MCF 10A (cell line): ENCODE measurements around the gene PLAAT4. TPM values are rescaled to one million over a fixed set of nuclear protein-coding genes. Genes with fewer than 3 reads are reported as not detected.

ENCODE experiments used
- BruUV-seq: library from RNA; stranded (reverse); fragments of 400-500 nt; replicated peaks from 2 replicates; lab custom pipeline; 2021; lab: Mats Ljungman, UMichigan
- CTCF ChIA-PET: fragments of 300-600 bp; sonication (Branson Sonifier 250); formaldehyde crosslinking; extraction: SDS; loops from one replicate; lab custom pipeline; 2021; ENCODE audit warnings: antibody characterized with exemption, inconsistent platforms; lab: Yijun Ruan, JAX
- POLR2A ChIA-PET: fragments of 300-600, 350-650 bp; sonication (Branson Sonifier 250); formaldehyde crosslinking; extraction: SDS; loops from one replicate; lab custom pipeline; 2020; ENCODE audit warnings: antibody characterized with exemption, inconsistent platforms; lab: Yijun Ruan, JAX
- DNase-seq: peaks from one replicate; pipeline ENCODE4 v3.0.0-alpha.2; 2018; ENCODE audit not compliant: unreplicated experiment
- H3K27ac Mint-ChIP-seq: one replicate; pipeline ENCODE4 v1.8.0; 2022; ENCODE audit warnings: mild to moderate bottlenecking, low read depth, mixed read lengths; ENCODE audit not compliant: unreplicated experiment
- H3K27me3 Mint-ChIP-seq: one replicate; pipeline ENCODE4 v1.8.0; 2022; ENCODE audit warnings: mixed read lengths; ENCODE audit not compliant: insufficient read depth, unreplicated experiment
- H3K36me3 Mint-ChIP-seq: one replicate; pipeline ENCODE4 v1.8.0; 2022; ENCODE audit warnings: mild to moderate bottlenecking, moderate library complexity, mixed read lengths; ENCODE audit not compliant: insufficient read depth, unreplicated experiment
- H3K4me1 Mint-ChIP-seq: one replicate; pipeline ENCODE4 v1.8.0; 2022; ENCODE audit warnings: mixed read lengths; ENCODE audit not compliant: insufficient read depth, unreplicated experiment
- H3K4me3 Mint-ChIP-seq: one replicate; pipeline ENCODE4 v1.8.0; 2022; ENCODE audit warnings: mild to moderate bottlenecking, moderate library complexity, mixed read lengths; ENCODE audit not compliant: unreplicated experiment
- H3K9me3 Mint-ChIP-seq: one replicate; pipeline ENCODE4 v1.8.0; 2022; ENCODE audit warnings: mixed read lengths; ENCODE audit not compliant: unreplicated experiment
- intact Hi-C: fragments of 100-400 bp; cut with micrococcal nuclease; formaldehyde crosslinking; loops from 2 replicates; pipeline ENCODE4 v1.14.1; 2022
- total RNA-seq: library from RNA; stranded (reverse); gene quantifications from 2 replicates; pipeline ENCODE4 v1.2.3, GENCODE V29; 2022
- TF ChIP-seq, protein P1 (sequence below): fragments of 200-600 bp; IDR thresholded peaks from one replicate; pipeline ENCODE4 v1.8.0; 2022; ENCODE audit warnings: antibody characterized with exemption, mild to moderate bottlenecking; ENCODE audit not compliant: unreplicated experiment

Gene PLAAT4
- total RNA-seq, 1 experiment from 2014 or later, result 0.96 TPM

DNA sequence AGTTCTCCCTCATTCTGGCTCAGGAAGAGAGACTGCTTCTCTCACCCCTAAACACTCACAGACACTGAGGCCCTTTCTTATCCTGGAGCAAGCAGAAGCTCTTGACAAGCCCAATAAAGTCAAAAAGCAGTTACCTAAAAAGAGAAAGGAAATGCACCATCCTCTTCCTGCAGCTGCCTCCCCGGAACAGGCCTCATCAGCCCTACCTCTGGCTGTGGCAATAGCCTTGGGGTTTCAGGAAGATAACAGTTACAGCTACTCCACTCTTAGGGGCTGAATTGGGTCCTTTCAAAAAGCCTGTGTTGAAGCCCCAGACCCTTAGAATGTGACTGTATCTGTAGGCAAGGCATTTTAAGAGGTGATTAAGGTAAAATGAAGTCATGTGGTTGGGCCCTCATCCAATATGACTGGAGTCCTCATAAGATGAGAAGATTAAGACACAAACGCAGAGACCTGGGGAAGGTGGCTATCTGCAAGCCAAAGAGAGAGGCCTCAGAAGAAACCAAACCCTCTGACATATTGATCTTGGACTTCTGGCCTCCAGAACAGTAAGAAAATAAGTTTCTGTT lies 34.3 kb upstream of the PLAAT4 start:
- POLR2A ChIA-PET, result no interaction called here
- H3K36me3 Mint-ChIP-seq, result no peaks in the 10 kb centered on the region

DNA sequence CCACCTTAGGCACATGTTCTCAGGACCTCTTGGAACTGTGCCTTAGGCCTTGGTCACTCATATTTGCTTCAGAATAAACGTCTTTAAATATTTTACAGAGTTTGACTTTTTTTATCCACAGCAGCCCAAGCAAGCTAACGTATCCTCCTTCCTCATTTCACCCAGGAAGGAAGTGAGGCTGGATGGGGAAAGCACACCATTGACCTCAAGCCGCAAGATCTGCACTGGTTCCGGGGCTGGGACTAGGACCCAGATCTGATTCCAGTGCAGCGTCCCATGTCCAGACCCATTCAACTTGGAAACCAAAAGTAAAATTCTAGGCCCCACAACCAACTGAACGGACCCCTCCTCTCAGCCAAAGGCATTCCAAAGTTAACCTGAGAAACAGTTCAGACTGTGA lies 33.1 kb upstream of the PLAAT4 start:
- TF ChIP-seq, protein P1, sequence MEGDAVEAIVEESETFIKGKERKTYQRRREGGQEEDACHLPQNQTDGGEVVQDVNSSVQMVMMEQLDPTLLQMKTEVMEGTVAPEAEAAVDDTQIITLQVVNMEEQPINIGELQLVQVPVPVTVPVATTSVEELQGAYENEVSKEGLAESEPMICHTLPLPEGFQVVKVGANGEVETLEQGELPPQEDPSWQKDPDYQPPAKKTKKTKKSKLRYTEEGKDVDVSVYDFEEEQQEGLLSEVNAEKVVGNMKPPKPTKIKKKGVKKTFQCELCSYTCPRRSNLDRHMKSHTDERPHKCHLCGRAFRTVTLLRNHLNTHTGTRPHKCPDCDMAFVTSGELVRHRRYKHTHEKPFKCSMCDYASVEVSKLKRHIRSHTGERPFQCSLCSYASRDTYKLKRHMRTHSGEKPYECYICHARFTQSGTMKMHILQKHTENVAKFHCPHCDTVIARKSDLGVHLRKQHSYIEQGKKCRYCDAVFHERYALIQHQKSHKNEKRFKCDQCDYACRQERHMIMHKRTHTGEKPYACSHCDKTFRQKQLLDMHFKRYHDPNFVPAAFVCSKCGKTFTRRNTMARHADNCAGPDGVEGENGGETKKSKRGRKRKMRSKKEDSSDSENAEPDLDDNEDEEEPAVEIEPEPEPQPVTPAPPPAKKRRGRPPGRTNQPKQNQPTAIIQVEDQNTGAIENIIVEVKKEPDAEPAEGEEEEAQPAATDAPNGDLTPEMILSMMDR, result no peak
- Mint-ChIP-seq H3K9me3 (peaks cover 8% of the 10 kb centered on the region), H3K27me3 (no peaks in the 10 kb centered on the region), H3K4me1 (no peaks in the 10 kb centered on the region), H3K4me3 (no peak overlapping the region), H3K27ac (no peak overlapping the region), H3K36me3 (no peaks in the 10 kb centered on the region)
- intact Hi-C loops, result no loop called here
- ChIA-PET CTCF (interaction anchor here (1.5 kb wide), 1 partner anchor 25 kb away, joined by 4 read pairs; no protein-coding TSS in a partner anchor), POLR2A (no interaction called here)
- DNase-seq, result no peak
- no TSS peak for BruUV-seq

More for the DNA sequence above, 34.3 kb upstream of the PLAAT4 start:
- CTCF ChIA-PET, result no interaction called here
- no TSS peak for BruUV-seq
- no peak overlapping the region for H3K27ac Mint-ChIP-seq
- no peaks in the 10 kb centered on the region for H3K4me1 Mint-ChIP-seq
- intact Hi-C loops, result no loop called here
- TF ChIP-seq, protein P1, result no peak
- DNase-seq, result no peak
- no peaks in the 10 kb centered on the region for H3K27me3 Mint-ChIP-seq
- peaks cover 8% of the 10 kb centered on the region for H3K9me3 Mint-ChIP-seq
- no peak overlapping the region for H3K4me3 Mint-ChIP-seq

DNA sequence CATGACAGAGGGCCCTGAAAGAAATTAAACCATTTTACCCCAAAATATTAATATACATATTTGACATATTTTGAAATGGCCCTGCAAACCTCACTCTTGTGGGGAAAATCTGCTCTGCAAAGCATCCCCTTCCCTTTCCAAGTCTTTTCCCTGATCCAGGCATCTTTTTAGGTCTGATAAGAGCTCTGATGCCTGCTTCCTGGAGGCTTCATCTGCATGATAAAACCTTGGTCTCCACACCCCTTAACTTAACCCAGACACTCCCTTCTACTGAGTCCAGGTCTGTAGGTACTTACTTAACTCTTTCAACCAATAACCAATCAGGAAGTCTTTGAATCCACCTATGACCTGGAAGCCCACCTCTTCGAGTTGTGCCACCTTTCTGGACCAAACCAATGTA lies 32.6 kb upstream of the PLAAT4 start:
- ChIA-PET POLR2A (interaction anchor here (0.7 kb wide), 1 partner anchor 38 kb away, joined by 3 read pairs; no protein-coding TSS in a partner anchor), CTCF (interaction anchor here (0.6 to 1.5 kb wide), 2 partner anchors 25 to 529 kb away, joined by 3 to 4 read pairs; no protein-coding TSS in a partner anchor)

DNA sequence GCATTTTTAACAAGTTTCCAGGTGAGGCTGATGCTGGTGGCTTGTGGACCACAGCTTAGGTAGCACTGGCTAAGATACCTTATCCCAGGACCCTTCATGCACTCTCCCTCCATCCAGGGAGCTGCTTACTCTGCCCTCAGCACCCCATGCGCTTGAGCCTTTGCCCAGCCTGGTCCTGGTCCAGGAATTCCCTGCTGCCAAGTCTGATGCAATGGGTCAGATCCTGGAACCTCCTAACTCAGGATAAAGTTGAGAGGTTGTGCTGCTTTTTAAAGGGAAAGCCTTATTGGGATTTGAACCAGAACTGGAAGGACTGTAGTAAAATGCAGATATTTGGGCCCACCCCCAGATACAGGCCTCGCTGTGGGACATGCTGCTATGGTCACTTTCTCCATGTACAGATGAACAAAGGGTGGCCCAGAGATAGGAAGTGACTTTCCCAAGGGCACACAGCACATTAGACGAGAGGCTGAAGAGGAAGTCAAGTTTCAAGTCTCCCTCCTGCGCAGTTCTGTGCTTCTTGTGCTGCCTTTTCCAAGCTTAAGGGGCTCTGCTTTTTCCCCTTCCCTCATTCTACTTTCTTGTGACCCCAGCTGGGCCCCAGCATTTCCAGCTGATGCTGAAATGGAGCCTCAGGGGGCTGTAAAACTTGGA lies 31.5 kb upstream of the PLAAT4 start:
- no peak overlapping the region for H3K4me3 Mint-ChIP-seq
- no peak overlapping the region for H3K27ac Mint-ChIP-seq
- POLR2A ChIA-PET, result interaction anchor here (0.5 to 0.7 kb wide), 2 partner anchors 39 to 219 kb away, joined by 3 read pairs; no protein-coding TSS in a partner anchor

More for the DNA sequence above, 32.6 kb upstream of the PLAAT4 start:
- TF ChIP-seq, protein P1, result no peak
- intact Hi-C loops, result no loop called here
- no peaks in the 10 kb centered on the region for H3K36me3 Mint-ChIP-seq
- no peak overlapping the region for H3K4me3 Mint-ChIP-seq
- H3K27me3 Mint-ChIP-seq, result no peaks in the 10 kb centered on the region
- BruUV-seq, result no TSS peak
- no peaks in the 10 kb centered on the region for H3K4me1 Mint-ChIP-seq
- peaks cover 8% of the 10 kb centered on the region for H3K9me3 Mint-ChIP-seq
- no peak for DNase-seq
- H3K27ac Mint-ChIP-seq, result no peak overlapping the region

More for the DNA sequence above, 31.5 kb upstream of the PLAAT4 start:
- Mint-ChIP-seq H3K36me3 (no peaks in the 10 kb centered on the region), H3K9me3 (peaks cover under 1% of the 10 kb centered on the region), H3K4me1 (no peaks in the 10 kb centered on the region), H3K27me3 (no peaks in the 10 kb centered on the region)
- intact Hi-C loops, result no loop called here
- TF ChIP-seq, protein P1, result no peak
- CTCF ChIA-PET, result interaction anchor here (0.6 to 1.5 kb wide), 2 partner anchors 26 to 530 kb away, joined by 3 to 4 read pairs; no protein-coding TSS in a partner anchor
- peak; percentile 40 for DNase-seq
- BruUV-seq, result no TSS peak
